ENCODE measurements around the gene PPM1L.

The PPM1L gene

GRCh38 chr3:160820022-160820421, 64.0 kb downstream of the PPM1L start:
- Histone ChIP-seq H3K4me3 (ENCODE audit: low read depth in 1 of 2, low read length in 2 of 2) (no peak overlapping the region), H3K36me3 (ENCODE audit: control insufficient read depth in 1 of 2, insufficient read depth in 2 of 2, low read length in 2 of 2) (no peaks in the 10 kb centered on the region), H3K27me3 (ENCODE audit: control insufficient read depth in 1 of 2, insufficient read depth in 2 of 2, low read length in 2 of 2) (no peaks in the 10 kb centered on the region), H3K4me1 (ENCODE audit: control insufficient read depth in 1 of 2, insufficient read depth in 2 of 2, low read length in 2 of 2) (no peaks in the 10 kb centered on the region), H3K27ac (ENCODE audit: low read depth, low read length) (no peak overlapping the region), H3K9ac (ENCODE audit: low read depth in 1 of 2, low read length in 2 of 2) (no peak overlapping the region), H3K9me3 (ENCODE audit: control insufficient read depth in 1 of 2, low read length in 2 of 2) (no peaks in the 10 kb centered on the region)

- Histone ChIP-seq H3K9me3 (ENCODE audit: control insufficient read depth in 1 of 2, low read length in 2 of 2) (no peaks in the 10 kb centered on the region), H3K36me3 (ENCODE audit: control insufficient read depth in 1 of 2, insufficient read depth in 2 of 2, low read length in 2 of 2) (no peaks in the 10 kb centered on the region), H3K27ac (ENCODE audit: low read depth, low read length) (no peak overlapping the region), H3K4me1 (ENCODE audit: control insufficient read depth in 1 of 2, insufficient read depth in 2 of 2, low read length in 2 of 2) (no peaks in the 10 kb centered on the region), H3K27me3 (ENCODE audit: control insufficient read depth in 1 of 2, insufficient read depth in 2 of 2, low read length in 2 of 2) (no peaks in the 10 kb centered on the region), H3K4me3 (ENCODE audit: low read depth in 1 of 2, low read length in 2 of 2) (no peak overlapping the region), H3K9ac (ENCODE audit: low read depth in 1 of 2, low read length in 2 of 2) (no peak overlapping the region)
These were observed 64.4 kb downstream of the PPM1L start for GRCh38 chr3:160820430-160820829.

GRCh38 chr3:160822936-160823335, 66.9 kb downstream of the PPM1L start:
- Histone ChIP-seq H3K4me3 (ENCODE audit: low read depth in 1 of 2, low read length in 2 of 2) (no peak overlapping the region), H3K27ac (ENCODE audit: low read depth, low read length) (no peak overlapping the region), H3K9ac (ENCODE audit: low read depth in 1 of 2, low read length in 2 of 2) (no peak overlapping the region), H3K4me1 (ENCODE audit: control insufficient read depth in 1 of 2, insufficient read depth in 2 of 2, low read length in 2 of 2) (no peaks in the 10 kb centered on the region), H3K36me3 (ENCODE audit: control insufficient read depth in 1 of 2, insufficient read depth in 2 of 2, low read length in 2 of 2) (no peaks in the 10 kb centered on the region), H3K9me3 (ENCODE audit: control insufficient read depth in 1 of 2, low read length in 2 of 2) (no peaks in the 10 kb centered on the region), H3K27me3 (ENCODE audit: control insufficient read depth in 1 of 2, insufficient read depth in 2 of 2, low read length in 2 of 2) (no peaks in the 10 kb centered on the region)

GRCh38 chr3:160825311-160825800, 69.3 kb downstream of the PPM1L start:
- Histone ChIP-seq H3K9ac (ENCODE audit: low read depth in 1 of 2, low read length in 2 of 2) (no peak overlapping the region), H3K4me1 (ENCODE audit: control insufficient read depth in 1 of 2, insufficient read depth in 2 of 2, low read length in 2 of 2) (no peaks in the 10 kb centered on the region), H3K36me3 (ENCODE audit: control insufficient read depth in 1 of 2, insufficient read depth in 2 of 2, low read length in 2 of 2) (no peaks in the 10 kb centered on the region), H3K27me3 (ENCODE audit: control insufficient read depth in 1 of 2, insufficient read depth in 2 of 2, low read length in 2 of 2) (no peaks in the 10 kb centered on the region), H3K4me3 (ENCODE audit: low read depth in 1 of 2, low read length in 2 of 2) (no peak overlapping the region), H3K27ac (ENCODE audit: low read depth, low read length) (no peak overlapping the region), H3K9me3 (ENCODE audit: control insufficient read depth in 1 of 2, low read length in 2 of 2) (no peaks in the 10 kb centered on the region)

GRCh38 chr3:160826408-160826807, 70.4 kb downstream of the PPM1L start:
- H3K9me3 ChIP-seq (ENCODE audit: control insufficient read depth in 1 of 2, low read length in 2 of 2): no peaks in the 10 kb centered on the region
- no peak overlapping the region for H3K27ac ChIP-seq (ENCODE audit: low read depth, low read length)
- no peaks in the 10 kb centered on the region for H3K4me1 ChIP-seq (ENCODE audit: control insufficient read depth in 1 of 2, insufficient read depth in 2 of 2, low read length in 2 of 2)
- H3K36me3 ChIP-seq (ENCODE audit: control insufficient read depth in 1 of 2, insufficient read depth in 2 of 2, low read length in 2 of 2): no peaks in the 10 kb centered on the region
- no peaks in the 10 kb centered on the region for H3K27me3 ChIP-seq (ENCODE audit: control insufficient read depth in 1 of 2, insufficient read depth in 2 of 2, low read length in 2 of 2)
- no peak overlapping the region for H3K4me3 ChIP-seq (ENCODE audit: low read depth in 1 of 2, low read length in 2 of 2)
- H3K9ac ChIP-seq (ENCODE audit: low read depth in 1 of 2, low read length in 2 of 2): no peak overlapping the region

GRCh38 chr3:160826991-160827390, 71.0 kb downstream of the PPM1L start:
- H3K9me3 ChIP-seq (ENCODE audit: control insufficient read depth in 1 of 2, low read length in 2 of 2): no peaks in the 10 kb centered on the region
- H3K27ac ChIP-seq (ENCODE audit: low read depth, low read length): no peak overlapping the region
- H3K9ac ChIP-seq (ENCODE audit: low read depth in 1 of 2, low read length in 2 of 2): no peak overlapping the region
- H3K27me3 ChIP-seq (ENCODE audit: control insufficient read depth in 1 of 2, insufficient read depth in 2 of 2, low read length in 2 of 2): no peaks in the 10 kb centered on the region
- H3K4me3 ChIP-seq (ENCODE audit: low read depth in 1 of 2, low read length in 2 of 2): no peak overlapping the region
- H3K4me1 ChIP-seq (ENCODE audit: control insufficient read depth in 1 of 2, insufficient read depth in 2 of 2, low read length in 2 of 2): no peaks in the 10 kb centered on the region
- no peaks in the 10 kb centered on the region for H3K36me3 ChIP-seq (ENCODE audit: control insufficient read depth in 1 of 2, insufficient read depth in 2 of 2, low read length in 2 of 2)

GRCh38 chr3:160827516-160827915, 71.5 kb downstream of the PPM1L start:
- Histone ChIP-seq H3K36me3 (ENCODE audit: control insufficient read depth in 1 of 2, insufficient read depth in 2 of 2, low read length in 2 of 2) (no peaks in the 10 kb centered on the region), H3K9me3 (ENCODE audit: control insufficient read depth in 1 of 2, low read length in 2 of 2) (no peaks in the 10 kb centered on the region), H3K4me1 (ENCODE audit: control insufficient read depth in 1 of 2, insufficient read depth in 2 of 2, low read length in 2 of 2) (no peaks in the 10 kb centered on the region), H3K27ac (ENCODE audit: low read depth, low read length) (no peak overlapping the region), H3K27me3 (ENCODE audit: control insufficient read depth in 1 of 2, insufficient read depth in 2 of 2, low read length in 2 of 2) (no peaks in the 10 kb centered on the region), H3K4me3 (ENCODE audit: low read depth in 1 of 2, low read length in 2 of 2) (no peak overlapping the region), H3K9ac (ENCODE audit: low read depth in 1 of 2, low read length in 2 of 2) (no peak overlapping the region)

GRCh38 chr3:160828880-160829279, 72.8 kb downstream of the PPM1L start:
- Histone ChIP-seq H3K4me1 (ENCODE audit: control insufficient read depth in 1 of 2, insufficient read depth in 2 of 2, low read length in 2 of 2) (no peaks in the 10 kb centered on the region), H3K9me3 (ENCODE audit: control insufficient read depth in 1 of 2, low read length in 2 of 2) (no peaks in the 10 kb centered on the region)

GRCh38 chr3:160829486-160830009, 73.5 kb downstream of the PPM1L start:
- H3K36me3 ChIP-seq (ENCODE audit: control insufficient read depth in 1 of 2, insufficient read depth in 2 of 2, low read length in 2 of 2): no peaks in the 10 kb centered on the region
- no peaks in the 10 kb centered on the region for H3K9me3 ChIP-seq (ENCODE audit: control insufficient read depth in 1 of 2, low read length in 2 of 2)
- no peak overlapping the region for H3K4me3 ChIP-seq (ENCODE audit: low read depth in 1 of 2, low read length in 2 of 2)
- H3K4me1 ChIP-seq (ENCODE audit: control insufficient read depth in 1 of 2, insufficient read depth in 2 of 2, low read length in 2 of 2): no peaks in the 10 kb centered on the region
- no peak overlapping the region for H3K9ac ChIP-seq (ENCODE audit: low read depth in 1 of 2, low read length in 2 of 2)
- no peaks in the 10 kb centered on the region for H3K27me3 ChIP-seq (ENCODE audit: control insufficient read depth in 1 of 2, insufficient read depth in 2 of 2, low read length in 2 of 2)
- no peak overlapping the region for H3K27ac ChIP-seq (ENCODE audit: low read depth, low read length)

More at GRCh38 chr3:160828880-160829279, 72.8 kb downstream of the PPM1L start:
- no peak overlapping the region for H3K27ac ChIP-seq (ENCODE audit: low read depth, low read length)
- no peaks in the 10 kb centered on the region for H3K27me3 ChIP-seq (ENCODE audit: control insufficient read depth in 1 of 2, insufficient read depth in 2 of 2, low read length in 2 of 2)
- H3K4me3 ChIP-seq (ENCODE audit: low read depth in 1 of 2, low read length in 2 of 2): no peak overlapping the region
- H3K36me3 ChIP-seq (ENCODE audit: control insufficient read depth in 1 of 2, insufficient read depth in 2 of 2, low read length in 2 of 2): no peaks in the 10 kb centered on the region
- no peak overlapping the region for H3K9ac ChIP-seq (ENCODE audit: low read depth in 1 of 2, low read length in 2 of 2)

GRCh38 chr3:160830796-160831195, 74.8 kb downstream of the PPM1L start:
- no peaks in the 10 kb centered on the region for H3K9me3 ChIP-seq (ENCODE audit: control insufficient read depth in 1 of 2, low read length in 2 of 2)
- no peak overlapping the region for H3K4me3 ChIP-seq (ENCODE audit: low read depth in 1 of 2, low read length in 2 of 2)
- H3K27ac ChIP-seq (ENCODE audit: low read depth, low read length): no peak overlapping the region
- no peaks in the 10 kb centered on the region for H3K36me3 ChIP-seq (ENCODE audit: control insufficient read depth in 1 of 2, insufficient read depth in 2 of 2, low read length in 2 of 2)
- no peaks in the 10 kb centered on the region for H3K27me3 ChIP-seq (ENCODE audit: control insufficient read depth in 1 of 2, insufficient read depth in 2 of 2, low read length in 2 of 2)
- H3K4me1 ChIP-seq (ENCODE audit: control insufficient read depth in 1 of 2, insufficient read depth in 2 of 2, low read length in 2 of 2): no peaks in the 10 kb centered on the region
- no peak overlapping the region for H3K9ac ChIP-seq (ENCODE audit: low read depth in 1 of 2, low read length in 2 of 2)

GRCh38 chr3:160831401-160831800, 75.4 kb downstream of the PPM1L start:
- Histone ChIP-seq H3K9ac (ENCODE audit: low read depth in 1 of 2, low read length in 2 of 2) (no peak overlapping the region), H3K4me1 (ENCODE audit: control insufficient read depth in 1 of 2, insufficient read depth in 2 of 2, low read length in 2 of 2) (no peaks in the 10 kb centered on the region), H3K9me3 (ENCODE audit: control insufficient read depth in 1 of 2, low read length in 2 of 2) (no peaks in the 10 kb centered on the region), H3K27me3 (ENCODE audit: control insufficient read depth in 1 of 2, insufficient read depth in 2 of 2, low read length in 2 of 2) (no peaks in the 10 kb centered on the region), H3K36me3 (ENCODE audit: control insufficient read depth in 1 of 2, insufficient read depth in 2 of 2, low read length in 2 of 2) (no peaks in the 10 kb centered on the region), H3K27ac (ENCODE audit: low read depth, low read length) (no peak overlapping the region), H3K4me3 (ENCODE audit: low read depth in 1 of 2, low read length in 2 of 2) (no peak overlapping the region)
